ENCODE data around the gene TMEM135.

DNA sequence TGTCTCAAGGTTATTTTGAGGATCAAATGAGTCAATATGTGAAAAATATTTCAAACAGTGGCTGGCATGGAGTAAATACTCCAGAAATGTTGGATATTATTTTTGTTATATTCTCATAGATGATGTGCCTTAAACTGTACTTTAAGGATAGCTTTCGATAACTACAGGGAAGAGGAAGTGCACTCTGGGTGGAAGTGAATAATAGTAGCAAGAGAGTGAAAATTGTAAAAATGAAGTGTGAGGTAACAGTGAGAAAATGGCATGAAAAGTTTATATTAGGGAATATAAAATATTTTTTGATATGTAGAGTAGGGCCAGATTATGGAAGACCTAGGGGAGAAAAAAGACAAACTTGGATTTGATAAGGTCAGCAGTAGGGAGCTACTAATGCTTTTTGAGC, 258.9 kb downstream of the TMEM135 start:
- TF ChIP-seq, protein P1, sequence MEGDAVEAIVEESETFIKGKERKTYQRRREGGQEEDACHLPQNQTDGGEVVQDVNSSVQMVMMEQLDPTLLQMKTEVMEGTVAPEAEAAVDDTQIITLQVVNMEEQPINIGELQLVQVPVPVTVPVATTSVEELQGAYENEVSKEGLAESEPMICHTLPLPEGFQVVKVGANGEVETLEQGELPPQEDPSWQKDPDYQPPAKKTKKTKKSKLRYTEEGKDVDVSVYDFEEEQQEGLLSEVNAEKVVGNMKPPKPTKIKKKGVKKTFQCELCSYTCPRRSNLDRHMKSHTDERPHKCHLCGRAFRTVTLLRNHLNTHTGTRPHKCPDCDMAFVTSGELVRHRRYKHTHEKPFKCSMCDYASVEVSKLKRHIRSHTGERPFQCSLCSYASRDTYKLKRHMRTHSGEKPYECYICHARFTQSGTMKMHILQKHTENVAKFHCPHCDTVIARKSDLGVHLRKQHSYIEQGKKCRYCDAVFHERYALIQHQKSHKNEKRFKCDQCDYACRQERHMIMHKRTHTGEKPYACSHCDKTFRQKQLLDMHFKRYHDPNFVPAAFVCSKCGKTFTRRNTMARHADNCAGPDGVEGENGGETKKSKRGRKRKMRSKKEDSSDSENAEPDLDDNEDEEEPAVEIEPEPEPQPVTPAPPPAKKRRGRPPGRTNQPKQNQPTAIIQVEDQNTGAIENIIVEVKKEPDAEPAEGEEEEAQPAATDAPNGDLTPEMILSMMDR (IDR thresholded peaks at IDR 0.05 in 4 of 5, conservative IDR thresholded peaks at IDR 0.05 in 1 of 5): no peak
- TF ChIP-seq POLR2A (IDR thresholded peaks at IDR 0.05): no peak

Measured in gastrocnemius medialis (tissue), 4 donors.